CD4-positive, alpha-beta T cell treated with Interleukin-12 subunit alpha and Interleukin-12 subunit beta, for 1 hour (primary cell): ENCODE measurements around the gene LYRM9.
"Not testable (repeated sequence)": the region's sequence is repeated elsewhere in the genome, so short reads cannot be mapped to it uniquely, and the experiment has no call there.

Experiments
- DNase-seq: peaks from one replicate; pipeline ENCODE4 v3.0.0-alpha.2; 2020

Gene LYRM9

DNA sequence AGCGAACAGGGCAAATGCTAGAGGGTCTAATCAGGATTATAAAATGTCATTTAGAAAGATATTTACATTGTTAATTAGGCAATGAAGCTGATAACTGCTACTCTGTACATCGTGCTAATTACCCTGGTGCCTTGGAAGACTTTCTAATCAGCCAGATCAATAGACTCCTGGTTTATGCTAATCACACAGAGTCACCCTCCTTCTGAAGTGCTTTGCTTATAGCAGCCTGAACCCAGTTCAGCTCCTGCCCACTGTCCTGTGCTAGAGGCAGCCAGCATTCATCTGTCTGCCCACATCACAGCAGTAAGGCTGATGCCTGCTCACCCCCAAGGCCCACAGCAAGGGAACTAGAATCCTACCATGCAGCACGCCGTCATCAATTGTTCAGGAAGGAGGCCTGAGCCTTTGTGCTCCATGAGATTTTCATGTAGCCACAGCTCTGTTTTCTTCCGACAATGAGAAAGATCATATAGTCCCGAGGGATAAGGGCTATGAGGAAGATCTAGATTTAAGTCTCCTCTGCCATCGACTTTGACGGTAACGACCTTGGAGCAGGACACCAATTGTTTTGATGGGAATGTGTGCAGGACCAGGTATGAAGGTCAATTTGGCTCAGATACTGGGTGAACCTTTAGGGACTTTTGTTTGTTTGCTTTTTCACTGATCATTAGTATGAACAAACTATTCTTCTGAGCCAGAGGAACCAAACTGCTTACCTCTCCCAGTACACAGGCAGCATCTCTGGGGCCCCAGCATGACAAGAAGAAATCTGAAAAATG lies 12.5 kb upstream of the LYRM9 start:
- DNase-seq, result no peak

DNA sequence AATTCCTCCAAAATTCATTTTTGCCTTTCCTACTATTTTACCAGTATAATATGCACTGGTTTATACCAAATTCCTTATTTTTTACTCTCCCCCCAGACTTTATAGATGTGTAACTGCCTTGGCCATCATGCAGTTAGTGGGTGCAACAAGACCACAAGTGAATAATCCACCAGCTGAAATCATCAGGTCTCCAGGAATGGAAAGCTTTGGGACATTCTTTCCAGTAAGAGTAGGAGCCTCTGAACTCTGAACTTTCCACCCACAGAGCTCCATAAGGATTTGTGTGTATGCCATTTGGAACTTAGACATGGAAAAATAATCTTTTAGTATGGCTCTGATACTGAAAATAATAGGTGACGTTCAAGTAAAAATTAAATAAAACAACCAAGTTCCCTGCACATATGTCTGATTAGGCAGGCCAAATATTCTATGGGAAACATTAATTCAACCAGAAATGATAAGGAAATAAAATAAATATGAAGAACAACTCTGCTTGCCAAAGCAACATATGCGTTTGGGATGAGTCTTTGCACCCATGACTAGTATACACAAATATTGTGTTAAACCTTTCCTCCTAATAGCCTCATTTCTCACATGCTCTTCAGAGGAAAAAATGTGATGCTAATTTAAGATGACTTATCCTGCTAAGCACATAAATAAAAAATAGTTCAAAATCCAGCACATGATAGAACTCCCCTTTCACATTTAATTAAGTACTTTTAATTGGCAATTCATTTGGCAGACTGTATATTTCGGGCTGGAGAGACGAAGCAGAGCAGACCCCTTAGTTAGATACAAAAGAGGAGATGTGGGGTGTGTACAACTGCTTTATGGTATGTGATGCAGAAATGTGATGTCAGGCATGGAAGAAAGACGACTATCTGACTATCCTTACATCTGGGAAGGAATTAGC lies 11.6 kb upstream of the LYRM9 start:
- DNase-seq, result no peak

DNA sequence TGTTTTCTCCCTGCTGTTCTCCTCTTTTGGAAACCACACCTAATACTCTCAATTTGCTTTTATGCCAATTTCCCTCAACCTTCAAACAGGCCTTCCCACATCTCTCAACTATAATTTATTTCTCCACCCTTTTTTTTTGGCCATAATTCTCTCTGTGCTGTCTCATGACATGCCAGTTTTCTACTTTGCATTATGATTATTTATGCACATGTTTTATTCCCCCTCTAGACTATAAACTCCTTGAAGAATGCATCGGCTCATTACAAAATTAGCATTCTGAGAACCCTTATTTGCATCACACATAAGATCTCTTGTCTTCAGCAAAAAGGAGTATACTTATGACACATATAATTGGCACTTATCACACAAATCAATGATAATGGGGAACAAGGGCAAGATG lies 10.9 kb upstream of the LYRM9 start:
- DNase-seq, result no peak

DNA sequence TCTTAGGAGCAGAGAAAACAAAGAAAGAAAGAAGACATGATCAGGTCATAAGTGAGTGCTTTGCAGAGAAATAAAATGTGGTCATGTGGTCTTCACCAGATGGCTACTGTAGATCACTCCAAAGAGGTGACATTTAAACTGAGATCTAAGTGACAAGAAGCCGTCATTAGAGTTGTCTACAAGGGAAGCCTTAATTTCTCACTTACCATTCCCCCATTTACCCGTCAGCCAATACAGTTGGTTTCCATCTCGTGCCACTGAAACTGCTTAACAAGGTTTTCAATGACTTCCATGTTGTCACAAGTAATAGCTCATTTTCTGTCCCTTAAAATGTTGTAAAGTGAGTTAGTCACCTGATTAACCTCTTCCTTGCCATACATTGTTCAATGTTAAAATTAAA lies 6.4 kb upstream of the LYRM9 start:
- no peak for DNase-seq

DNA sequence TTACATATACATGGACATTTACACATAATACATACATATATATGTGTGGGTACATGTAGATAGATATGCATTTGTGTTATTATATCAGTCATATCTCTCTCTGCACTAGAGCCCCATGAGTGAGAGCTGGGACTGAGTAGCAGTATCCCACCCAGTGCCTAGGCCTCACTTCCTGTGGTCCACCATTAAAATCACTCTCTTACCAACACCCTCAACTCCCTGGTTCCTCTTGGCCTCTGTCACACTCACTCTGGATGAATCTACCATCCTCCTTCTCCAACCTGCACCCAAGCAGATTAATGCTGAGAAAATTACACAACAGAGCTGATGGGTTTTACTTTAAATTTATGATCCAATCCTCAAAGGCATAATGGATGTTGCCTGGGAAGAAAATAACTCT lies 4.9 kb upstream of the LYRM9 start:
- no peak for DNase-seq

DNA sequence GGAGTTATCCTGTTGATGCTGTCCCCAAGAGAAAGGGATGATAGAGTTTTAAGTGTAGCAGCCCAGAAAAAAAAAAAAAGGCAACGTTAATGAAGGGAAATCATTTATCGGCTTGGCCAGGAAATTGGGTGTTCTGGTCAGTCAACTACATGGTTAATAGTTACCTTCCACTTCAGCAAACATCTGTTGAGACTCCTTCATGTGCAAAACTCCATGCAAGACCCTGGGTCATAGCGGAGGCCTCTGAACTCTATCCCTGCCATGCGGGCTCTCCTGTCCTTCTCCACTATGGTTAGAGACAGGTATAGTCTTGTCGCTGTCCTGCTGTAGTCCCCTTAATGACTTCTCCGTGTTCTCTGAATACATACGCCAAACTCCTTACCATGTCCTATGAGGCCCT lies 3.5 kb upstream of the LYRM9 start:
- no peak for DNase-seq

DNA sequence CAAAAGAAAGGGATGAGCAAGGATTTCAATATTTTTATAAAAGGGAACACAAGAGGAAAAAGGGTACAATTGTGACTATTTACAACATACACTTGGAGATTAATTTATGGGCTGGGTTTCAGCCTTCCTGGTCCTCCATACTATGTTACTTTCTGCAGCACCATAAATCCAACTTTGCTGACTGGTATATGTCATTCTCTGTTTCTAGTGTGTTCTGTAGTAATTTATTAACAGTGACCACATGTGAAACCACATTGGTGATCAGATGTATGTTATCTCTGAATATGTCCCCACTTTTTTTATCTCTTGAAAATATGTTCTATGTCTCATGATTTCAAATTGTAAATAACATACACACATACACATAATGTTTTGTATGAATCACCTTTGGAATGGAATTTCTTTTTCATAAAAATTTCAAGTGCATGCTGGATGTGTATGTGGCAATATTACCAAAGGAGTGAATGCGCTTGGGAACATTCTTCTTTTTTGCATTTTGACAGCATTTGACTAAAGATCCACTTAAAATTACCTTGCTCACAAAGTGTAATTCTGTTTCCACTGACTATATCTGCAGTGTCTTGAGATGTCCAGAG lies 2.9 kb upstream of the LYRM9 start:
- DNase-seq, result no peak

DNA sequence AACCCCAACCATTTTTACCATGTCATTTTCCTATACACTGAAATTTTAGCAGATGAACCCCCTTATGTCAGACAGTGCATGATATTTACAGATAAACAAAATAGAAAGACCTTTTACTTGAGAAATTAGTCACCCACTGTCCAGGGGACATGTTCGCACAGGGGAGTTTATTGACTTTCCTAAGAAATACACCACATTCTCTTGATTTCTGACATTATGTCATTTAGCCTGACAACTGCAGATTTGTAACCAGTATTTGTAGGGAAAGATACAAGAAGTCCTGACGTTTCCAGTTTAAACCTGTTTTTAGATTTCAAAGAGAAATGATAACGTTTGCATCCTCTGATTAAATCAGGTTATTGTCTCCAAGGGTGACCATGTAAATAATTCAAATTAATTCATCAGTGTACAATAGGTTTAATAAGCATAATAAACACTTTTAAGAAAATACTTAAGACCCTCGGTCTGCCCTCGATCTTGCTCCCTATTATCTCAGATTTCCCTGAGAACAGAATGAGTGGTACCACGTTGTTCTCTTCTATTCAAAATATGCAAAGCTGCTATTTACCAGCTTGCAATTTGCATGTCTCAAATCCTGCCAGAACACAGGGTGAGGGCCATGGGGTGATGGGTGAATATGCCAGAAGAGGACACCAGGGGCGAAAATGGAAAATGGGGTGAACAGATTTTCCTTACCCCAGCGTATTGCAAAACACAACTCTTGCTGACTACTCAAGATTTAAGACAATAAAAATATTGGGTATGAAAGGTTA lies 2.1 kb upstream of the LYRM9 start:
- DNase-seq, result no peak

DNA sequence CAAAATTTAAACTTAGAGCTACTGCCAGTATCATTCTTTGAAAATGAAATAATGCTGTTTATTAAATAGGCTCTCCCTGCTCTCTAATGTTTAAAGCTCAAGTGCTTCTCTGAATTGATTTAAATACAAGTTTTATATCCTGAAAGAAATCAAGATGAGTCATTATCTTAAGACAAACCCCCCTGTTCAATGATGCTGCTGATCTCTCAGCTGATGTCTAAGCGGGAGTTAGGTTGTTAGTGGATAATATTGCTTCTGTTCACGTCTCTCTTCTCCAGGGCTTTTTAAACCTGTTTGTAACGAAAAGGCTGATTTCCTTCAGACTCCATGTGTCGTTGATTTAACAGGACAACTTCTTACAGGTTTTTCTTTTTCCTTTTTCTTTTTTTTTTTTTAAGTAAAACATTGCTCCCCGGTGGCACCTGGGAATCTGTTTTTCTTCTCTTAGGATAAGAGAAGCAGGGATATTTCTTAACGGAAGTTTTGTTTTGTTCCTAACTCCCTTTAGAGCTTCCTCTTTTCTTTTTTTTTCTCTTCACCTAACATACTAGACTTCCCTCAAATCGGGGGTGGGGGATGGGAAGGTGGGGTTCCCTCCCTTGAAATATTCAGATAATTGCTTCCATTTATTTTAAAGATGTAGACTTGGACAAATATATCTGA lies 807 bp upstream of the LYRM9 start:
- DNase-seq, result no peak

DNA sequence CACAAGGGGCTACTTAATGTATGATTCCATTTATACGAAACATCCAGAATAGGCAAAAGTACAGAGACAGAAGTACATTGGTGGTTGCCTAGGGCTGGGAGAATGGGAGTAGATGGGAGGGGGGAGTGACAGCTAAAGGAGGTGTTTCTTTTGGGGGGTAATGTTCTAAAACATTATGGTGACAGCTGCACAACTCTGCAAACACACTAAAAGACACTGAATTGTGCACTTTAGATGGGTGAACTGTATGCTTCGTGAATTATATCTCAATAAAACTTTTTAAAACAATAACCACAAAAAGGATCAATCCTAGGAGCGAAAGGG lies 661 bp downstream of the LYRM9 start:
- DNase-seq, result no peak

DNA sequence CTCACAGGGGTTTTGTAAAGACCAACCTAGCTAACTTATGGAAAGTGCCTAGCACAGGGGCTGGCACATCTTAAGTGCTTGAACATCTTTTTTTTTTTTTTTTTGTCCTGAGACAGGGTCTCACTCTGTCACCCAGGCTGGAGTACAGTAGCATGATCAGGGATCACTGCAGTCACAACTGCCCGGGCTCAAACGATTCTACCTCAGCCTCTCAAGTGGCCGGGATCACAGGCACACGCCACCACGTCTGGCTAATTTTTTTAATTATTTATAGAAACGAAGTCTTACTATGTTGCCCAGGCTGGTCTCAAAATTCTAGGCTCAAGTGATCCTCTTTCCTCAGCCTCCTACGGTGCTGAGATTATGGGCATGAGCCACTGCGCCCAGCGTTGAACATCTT lies 1.3 kb downstream of the LYRM9 start:
- DNase-seq, result no peak

DNA sequence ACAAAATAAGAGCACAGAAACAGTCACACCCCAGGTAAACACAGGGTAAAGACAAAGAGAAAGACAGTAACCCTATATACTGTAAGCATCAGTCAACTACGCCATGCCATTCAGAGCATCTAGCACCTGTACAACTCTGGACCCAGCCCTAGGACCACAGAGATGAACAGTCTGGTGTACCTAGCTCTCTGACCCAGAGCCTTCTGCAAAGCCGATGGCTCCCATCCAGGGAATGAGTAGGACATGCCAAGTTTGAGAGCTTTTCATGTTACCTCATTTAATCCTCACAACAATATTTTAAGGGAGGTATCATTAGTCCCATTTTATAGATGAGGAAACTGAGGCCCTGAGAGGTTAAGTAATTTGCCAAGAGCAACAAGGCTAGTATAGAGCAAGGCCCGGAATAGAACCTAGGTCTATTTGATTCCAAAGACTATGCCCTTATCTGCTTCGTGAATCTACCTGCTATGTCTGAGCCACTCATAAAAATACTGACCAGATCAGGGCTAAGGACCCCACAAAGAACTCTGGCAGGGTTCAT lies 3.4 kb downstream of the LYRM9 start:
- no peak for DNase-seq

DNA sequence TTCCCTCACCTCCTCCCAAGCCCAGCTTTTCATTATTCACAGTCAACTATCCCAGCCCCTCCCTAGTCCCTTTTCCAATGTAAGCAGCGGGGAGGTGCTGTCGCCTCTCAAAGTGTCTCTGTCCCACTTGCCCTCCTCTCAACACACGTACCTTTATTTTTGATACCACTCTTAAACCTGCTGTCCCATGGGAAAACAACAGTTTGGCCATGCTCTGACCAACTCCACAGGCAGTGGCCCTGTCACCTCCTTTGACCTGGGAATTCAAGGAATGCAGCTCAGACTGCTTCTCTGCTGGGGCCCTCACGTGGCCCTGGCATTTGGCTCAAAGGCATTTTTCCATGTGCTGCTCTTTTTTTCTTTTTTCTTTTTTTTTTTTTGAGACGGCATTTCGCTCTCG lies 4.2 kb downstream of the LYRM9 start:
- DNase-seq, result no peak

DNA sequence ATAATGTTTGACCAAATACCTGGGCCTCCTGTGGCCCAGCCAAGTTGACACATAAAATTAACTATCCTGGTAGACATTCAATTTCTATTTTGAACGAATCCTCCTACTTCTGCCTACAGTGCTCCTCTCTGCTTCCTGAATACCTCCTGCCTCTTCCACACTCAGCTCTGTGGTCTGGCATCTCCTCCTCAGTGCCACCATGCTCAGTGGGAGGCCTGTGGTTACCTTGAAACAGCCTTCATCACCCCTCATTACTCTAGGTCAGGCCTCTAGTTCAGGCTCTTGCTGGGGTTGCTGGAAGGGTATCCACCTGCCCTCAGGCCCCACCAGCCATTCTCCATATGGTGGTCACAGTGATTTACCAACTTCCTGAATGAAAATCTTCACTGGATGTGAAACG lies 5.1 kb downstream of the LYRM9 start:
- no peak for DNase-seq

DNA sequence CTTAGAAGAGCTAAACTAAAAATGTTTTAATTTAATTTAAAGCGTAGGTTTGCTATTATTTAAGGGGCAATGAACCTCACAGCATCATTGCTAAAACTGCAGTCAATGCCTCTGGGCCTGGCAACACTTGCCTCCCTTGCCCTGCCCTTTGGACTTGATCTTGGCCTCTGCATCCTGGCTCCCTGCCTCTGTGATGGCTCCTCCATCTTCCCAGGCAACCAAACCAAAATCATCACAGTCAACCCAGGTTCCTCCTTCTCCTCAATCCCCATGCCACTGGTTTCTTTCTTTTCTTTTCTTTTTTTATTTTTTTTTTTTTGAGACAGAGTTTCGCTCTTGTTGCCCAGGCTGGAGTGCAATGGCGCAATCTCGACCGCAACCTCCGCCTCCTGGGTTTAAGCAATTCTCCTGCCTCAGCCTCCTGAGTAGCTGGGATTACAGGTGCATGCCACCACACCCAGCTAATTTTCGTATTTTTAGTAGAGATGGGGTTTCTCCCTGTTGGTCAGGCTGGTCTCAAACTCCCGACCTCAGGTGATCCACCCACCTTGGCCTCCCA lies 6.7 kb downstream of the LYRM9 start:
- not testable (repeated sequence) for DNase-seq

DNA sequence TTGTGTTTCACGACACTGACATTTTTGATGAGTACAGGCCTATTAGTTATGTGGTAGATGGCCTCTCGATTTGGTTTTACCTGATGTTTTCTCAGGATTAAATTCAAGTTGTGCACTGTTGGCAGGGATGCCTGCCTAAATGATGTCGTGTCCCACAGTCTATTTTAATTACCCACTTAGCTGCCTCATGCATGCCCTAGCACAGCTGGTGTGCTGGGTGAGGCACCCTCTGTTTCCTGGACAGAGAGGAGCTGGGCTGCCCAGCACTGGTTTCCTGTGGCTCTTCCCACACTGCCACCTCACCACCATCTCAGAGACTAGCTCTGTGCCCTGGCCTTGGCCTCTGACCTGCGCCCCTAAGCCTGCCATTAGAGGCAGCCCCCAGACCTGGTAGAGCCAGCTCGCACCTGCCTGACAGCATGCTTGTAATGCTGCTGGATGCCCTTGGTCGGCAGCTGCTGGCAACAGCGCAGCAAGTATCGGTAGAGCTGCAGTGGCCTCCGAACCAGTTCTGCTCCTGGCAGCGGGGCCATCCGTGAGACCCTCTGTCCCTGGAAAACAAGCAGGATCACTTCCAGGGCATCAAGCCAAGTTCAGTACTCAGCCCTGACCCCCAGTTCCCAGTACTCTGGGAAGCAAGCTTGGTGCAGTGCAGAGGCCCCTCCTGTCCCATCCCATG lies 10.9 kb downstream of the LYRM9 start:
- DNase-seq, result no peak

DNA sequence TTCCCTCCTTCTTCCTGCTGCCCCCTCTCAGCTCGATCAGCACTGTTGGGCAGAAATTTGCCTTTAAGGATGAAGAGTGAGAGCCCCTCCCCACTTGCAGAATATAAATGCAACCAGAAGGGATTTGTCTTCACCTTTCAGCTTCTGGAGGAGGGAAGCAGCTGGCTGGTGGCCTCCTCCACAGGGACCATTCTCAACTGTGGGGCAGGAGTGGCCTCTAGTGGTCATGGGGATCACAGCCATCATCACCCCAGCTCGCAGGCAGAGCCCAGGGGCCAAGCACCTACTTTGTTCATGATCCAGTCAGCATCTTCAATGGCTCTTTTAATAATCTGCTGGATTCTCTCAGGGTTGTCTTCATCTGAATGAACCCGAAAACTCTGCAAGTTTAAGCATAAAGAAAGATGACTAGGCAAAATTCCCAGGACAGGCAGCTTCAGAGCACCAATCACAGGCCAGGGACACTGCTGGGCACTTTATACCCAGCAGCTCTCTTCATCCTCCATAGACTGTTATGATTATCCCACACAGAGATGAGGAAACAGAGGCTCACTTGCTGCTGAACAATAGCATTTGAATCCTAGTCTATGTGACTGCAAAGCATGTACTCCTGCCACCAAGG lies 13.1 kb downstream of the LYRM9 start:
- peak; percentile 66 for DNase-seq

DNA sequence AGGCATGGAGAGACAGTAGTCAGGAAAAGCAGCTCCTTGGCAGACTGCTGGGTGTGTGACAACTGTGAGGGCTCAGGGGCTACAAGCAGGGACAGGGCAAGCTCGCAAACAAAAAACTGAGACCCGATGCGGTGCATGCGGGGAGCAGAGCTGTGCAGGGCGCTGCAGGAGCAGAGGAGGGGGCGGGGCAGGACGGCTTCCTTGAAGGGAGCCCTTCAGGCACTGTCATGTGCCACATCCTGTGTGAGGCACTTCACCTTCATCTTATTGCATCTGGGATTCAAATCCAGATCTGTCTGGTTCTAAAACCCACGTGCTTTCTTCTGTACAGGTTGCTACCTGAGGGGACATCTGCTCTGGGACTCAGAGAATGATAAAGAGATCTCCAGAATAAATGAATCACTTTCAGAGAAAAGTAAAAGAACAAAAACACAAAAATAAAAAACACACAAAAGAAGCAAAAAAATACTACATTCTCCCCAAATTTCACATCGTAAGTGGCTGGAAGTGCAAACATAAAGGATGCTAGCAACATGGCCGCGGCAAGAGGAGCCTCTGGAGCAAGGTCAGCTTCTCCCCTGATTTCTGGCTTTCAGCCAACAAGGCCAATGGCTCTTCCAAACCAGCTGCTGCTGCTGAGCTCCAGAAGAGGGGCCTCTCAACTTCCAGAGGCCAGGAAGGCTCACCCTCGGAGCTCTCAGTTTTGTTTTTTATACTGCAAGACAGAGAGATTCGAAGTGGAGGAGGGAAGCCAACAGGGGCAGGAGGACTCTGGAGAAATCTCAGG lies 14.2 kb downstream of the LYRM9 start:
- peak; percentile 13 for DNase-seq

DNA sequence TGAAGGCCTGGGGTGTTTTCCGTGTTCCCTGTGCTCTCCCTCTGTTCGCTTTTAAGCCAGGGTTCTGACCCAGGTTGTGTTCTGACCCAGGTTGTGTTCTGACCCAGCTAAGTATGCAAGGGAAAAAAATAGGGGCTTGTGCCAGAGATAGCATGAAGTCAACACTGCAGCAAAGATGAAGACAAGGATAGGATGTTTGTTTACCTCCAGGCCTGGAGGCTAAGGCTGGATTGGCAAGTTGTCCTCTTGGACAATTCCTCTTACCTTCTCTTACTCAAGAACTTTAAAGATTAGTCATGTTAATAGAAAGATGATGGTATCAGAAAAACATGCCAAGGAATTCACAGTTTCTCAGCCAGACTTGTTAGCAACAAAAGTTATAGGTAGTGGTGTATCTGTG lies 19.4 kb downstream of the LYRM9 start:
- DNase-seq, result no peak

DNA sequence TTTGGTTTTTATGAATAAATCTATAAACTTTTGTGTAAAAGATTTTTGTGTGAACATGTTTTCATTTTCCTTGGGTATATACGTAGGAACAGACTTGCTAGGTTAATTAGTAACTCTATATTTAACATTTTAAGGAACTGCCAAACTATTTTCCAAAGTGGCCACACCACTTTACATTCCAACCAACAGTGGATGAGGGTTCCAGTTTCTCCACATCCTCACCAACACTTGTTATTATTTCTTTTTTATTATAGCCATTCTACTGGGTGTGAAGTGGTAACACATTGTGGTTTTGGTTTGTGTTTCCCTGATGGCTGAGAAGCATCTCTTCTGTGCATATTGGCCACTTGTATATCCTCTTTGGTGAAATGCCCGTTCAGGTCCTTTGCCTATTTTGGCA lies 20.0 kb downstream of the LYRM9 start:
- DNase-seq, result no peak
